Kidney tubule cell (primary cell): Measurements from ENCODE around the gene WDR64.

Experiments used
- DNase-seq: peaks from one replicate; pipeline ENCODE4 v3.0.0-alpha.2; 2018; ENCODE audit warnings: low spot score

WDR64 gene

DNA sequence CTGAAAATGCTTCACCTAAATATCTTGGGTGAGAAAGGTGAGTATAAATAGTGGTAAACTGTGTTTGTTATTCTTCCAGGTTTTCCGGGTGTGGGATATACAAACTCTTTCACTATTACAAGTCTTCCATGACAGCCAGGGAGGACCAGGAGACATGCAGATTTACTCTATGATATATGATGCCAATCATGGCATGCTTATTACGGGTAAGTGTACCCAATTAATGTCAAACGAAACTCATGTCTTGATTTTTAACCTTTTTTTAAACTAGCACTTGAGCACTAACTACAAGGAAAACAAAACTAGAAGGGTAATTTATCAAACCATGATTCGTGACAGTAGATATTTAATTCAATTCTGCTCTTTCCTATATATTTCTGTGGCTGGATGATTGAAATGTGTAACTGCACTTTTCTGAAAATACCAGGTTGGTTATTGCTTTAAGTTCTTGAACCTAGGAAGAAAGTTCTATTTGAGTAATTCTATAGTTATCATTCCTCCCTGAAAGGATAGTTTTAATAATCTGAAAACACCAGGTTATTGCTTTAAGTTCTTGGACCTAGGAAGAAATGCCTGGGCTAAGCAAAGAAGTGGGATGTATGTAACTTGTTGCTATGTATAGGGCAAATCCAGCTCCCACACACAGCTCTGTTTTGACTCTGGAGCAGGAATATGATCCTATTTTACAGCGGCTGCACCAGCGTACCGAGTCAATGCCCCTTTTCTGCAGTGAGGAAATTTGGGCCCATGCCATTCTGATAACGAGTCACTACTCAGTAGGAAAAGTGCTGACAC is 86.4 kb downstream of the WDR64 start:
- no peak for DNase-seq

GRCh38 chr1:241742084-241742483 is 90.0 kb downstream of the WDR64 start:
- no peak for DNase-seq

GRCh38 chr1:241744591-241744990 is 92.5 kb downstream of the WDR64 start:
- DNase-seq = no peak

DNA sequence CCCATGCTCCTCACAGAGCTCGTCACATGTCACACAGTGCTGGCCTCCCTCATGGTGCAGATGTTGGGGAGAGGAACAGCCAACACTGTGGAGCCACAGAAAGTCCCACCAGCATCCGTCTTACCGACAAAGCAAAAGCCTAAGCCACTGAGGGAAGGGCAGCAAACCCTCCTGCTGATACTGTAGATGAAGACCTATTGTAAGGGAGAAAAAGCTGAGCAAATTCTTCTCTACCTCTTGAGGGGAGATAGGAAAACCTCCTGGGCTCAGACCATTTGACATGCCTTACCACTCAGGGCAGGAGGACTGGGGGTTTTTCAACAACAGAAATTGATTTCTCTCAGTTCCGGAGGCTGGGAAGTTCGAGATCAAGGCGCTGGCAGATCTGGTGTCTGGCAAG is 95.9 kb downstream of the WDR64 start:
- DNase-seq = no peak

GRCh38 chr1:241749041-241749944 is 97.2 kb downstream of the WDR64 start:
- DNase-seq = no peak

DNA sequence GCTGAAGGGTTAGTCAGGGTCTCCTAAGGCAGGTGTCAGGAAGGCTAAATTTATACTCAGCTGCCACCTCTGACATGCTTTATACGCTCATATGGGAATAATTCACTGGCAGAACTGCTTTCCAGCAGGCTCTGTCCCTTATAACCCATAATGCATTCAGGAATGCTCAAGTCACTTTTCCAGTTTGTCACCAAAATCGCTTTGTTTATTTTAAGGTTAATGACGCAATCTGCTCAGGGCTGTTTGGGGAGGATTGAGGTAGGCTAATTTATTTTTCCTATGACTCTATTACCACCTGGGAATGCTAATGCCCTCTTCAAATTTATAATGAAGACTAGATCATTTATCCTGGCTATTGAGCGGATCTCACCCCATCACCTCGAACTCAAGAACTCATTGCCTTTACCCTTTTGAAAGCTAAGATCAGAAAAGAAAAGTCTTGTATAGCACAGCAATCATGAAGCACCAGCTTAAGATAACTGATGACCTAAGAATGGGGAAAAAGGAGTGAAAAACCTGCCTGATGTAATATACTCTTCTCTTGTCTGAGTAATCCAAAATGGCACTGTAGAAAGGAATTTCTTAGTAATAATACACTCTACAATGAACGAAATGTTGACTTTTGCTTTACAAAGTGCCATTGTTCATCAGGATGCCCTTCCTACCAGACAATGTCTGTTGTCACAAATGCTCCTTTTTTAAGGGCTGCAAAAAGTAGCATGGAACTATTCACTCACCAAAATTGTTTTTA is 98.0 kb downstream of the WDR64 start:
- DNase-seq = peak; percentile 2

DNA sequence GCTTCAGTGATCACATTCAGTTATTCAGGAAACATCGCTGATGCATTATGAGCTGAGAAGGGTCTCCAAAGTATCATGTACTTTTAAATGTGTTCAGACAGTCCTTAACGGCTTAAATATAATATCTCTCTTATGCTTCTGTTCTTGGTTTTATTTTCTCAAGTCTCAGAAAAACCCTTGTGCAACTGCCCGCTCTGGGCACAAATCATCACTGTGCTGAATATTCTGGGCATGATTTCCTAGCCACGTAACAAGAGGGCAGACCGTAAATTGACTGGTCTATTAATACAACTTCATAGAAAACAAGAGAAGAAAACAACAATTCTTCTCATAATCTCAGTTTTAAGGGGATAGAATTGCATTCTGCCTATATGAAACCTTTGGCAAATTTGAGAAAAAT is 99.4 kb downstream of the WDR64 start:
- DNase-seq = no peak

GRCh38 chr1:241762713-241763339 is 110.7 kb downstream of the WDR64 start:
- no peak for DNase-seq

DNA sequence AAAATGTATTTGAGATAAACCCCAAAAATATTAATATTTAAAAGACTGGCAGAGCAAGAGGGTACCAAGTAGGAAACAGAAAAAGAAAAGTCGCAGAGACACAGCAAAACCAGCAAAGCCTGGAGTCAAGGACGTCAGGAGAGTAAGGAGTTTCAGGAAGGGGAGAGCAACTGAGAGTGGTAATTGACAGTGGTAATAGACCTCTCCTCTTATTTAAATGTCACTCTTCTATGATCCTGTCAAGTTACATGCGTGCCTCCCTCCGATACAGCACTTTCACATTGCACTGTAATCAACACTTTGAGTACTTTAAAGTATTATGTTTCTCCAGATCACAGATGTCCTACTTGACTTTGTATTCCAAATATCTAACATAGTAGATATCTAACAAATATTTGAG is 113.3 kb downstream of the WDR64 start:
- no peak for DNase-seq

- DNase-seq = no peak
These were observed 115.7 kb downstream of the WDR64 start for GRCh38 chr1:241767737-241768136.

DNA sequence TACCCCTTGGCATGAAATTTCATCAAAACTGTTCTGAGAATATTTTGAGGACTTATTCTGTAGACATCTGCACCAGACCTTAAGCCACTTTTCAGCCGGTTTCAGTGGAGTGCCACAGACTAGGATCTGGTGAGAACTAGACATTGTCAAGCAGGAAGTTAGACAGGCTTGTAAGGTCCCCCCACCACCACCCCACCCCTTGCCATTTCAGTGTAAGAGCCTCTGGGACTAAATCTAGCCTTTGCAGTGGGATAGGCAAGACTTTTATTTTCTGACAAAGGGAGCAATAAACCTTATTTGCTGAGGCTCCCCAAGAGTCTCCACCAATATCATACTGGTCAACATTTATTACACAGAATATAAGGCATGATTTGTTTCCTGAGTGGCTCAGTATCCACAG is 118.0 kb downstream of the WDR64 start:
- DNase-seq = no peak

GRCh38 chr1:241771117-241771516 is 119.0 kb downstream of the WDR64 start:
- no peak for DNase-seq

- no peak for DNase-seq
These were observed 120.9 kb downstream of the WDR64 start for GRCh38 chr1:241772932-241773500.

DNA sequence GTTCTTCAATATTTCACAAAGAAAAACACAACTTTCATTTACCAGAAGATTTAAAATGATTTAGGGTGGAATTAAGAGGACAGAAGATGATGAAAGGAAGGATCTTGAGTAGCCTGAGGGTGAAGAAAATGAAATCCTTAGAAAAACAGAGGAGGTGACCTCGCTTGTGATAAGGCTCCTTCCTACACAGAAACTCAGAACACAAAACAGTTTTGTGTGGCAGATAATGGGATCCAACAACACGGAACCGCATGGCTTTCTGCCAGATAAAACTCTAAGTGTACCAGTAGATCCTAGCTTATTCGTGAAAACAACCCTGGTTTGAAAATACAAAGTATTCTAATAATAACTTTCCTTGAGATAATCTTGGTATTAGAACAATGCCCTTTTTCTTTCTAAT is 121.9 kb downstream of the WDR64 start:
- no peak for DNase-seq

DNA sequence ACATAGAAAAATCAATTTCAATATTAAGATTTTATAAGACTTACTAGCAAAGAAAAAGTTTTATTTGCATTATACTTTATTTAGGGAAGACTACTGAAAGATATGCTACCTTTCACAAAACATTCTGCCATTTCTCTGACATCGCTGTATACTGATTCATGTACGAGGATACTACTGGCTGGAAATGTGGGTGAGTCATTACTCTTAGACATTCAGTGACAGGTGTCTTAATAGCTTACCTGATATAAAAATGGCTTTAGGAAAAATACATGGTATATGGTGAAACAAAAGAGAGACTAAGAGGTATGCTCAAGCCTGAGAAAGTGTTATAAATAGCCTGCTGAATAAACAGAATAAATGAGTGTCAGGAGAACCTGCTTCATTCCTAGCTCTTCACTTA is 122.9 kb downstream of the WDR64 start:
- peak; percentile 59 for DNase-seq

DNA sequence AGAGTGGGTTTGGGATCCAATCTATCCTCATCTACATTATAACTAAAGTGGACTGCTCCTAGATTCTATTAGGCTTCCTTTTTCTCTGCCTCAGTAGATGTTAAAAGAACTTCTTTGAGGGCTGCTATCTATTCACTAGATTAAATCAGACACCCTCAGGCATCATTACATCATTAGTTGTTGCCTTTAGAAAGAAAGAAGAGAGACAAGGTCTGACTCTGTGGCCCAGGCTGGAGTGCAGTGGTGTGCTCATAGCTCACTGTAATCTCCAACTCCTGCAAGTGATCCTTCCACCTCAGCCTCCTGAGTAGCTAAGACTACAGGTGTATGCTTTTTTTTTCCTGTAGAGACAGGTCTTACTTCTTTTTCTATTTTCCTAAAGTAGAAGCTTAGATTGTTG is 124.8 kb downstream of the WDR64 start:
- no peak for DNase-seq

DNA sequence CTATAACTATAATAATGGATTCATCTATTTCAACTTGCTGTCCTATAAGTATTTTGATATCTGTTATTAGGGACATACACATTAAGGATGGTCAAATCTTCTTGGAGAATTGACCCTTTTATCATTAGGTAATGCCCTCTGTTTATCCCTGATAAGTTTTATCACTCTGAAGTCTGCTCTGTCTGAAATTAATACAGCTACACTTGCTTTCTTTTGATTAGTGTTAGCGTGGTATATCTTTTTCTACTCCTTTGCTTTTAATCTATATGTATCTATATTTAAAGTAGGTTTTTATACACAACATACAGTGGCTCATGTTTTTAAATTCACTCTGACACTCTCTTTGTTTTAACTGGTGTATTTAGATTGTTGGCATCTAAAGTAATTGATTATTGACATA is 126.0 kb downstream of the WDR64 start:
- no peak for DNase-seq

- DNase-seq = no peak
These were observed 127.8 kb downstream of the WDR64 start for GRCh38 chr1:241779897-241780296.

DNA sequence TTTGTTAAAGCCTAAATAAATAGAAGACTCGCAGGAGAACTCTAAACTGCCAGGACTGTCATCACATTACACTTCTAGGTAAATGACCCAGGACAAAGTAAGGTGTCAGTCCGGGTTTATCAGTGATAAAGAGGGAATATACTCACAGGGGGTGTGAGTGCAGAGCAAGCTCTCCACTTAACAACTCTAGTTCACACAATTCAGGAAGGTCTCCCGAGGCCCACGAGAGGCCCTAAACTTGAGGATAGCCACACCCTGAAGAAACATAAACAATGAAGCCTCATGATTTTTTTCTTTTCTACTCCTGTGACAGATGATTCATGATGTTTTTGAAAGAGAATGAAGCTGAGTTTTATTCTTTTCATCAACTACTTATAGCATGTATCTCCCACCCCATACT is 130.3 kb downstream of the WDR64 start:
- DNase-seq = no peak

- DNase-seq = no peak
These were observed 135.6 kb downstream of the WDR64 start for GRCh38 chr1:241787691-241788090.

GRCh38 chr1:241789061-241789460 is 137.0 kb downstream of the WDR64 start:
- no peak for DNase-seq

GRCh38 chr1:241799416-241799815 is 147.3 kb downstream of the WDR64 start:
- no peak for DNase-seq
